ENCODE measurements around the gene ACSM6.
"Not testable (repeated sequence)": the region's sequence is repeated elsewhere in the genome, so short reads cannot be mapped to it uniquely, and the experiment has no call there.

ACSM6 gene

GRCh38 chr10:95220539-95220938 lies 26.5 kb downstream of the ACSM6 start:
- DNase-seq: no peak

GRCh38 chr10:95221124-95221523 lies 27.1 kb downstream of the ACSM6 start:
- DNase-seq: no peak

GRCh38 chr10:95225136-95225535 lies 31.1 kb downstream of the ACSM6 start:
- no peak for DNase-seq

GRCh38 chr10:95228934-95229723 lies 35.1 kb downstream of the ACSM6 start:
- DNase-seq: not testable (repeated sequence)

- no peak for DNase-seq
Observed at GRCh38 chr10:95229724-95230627, 35.9 kb downstream of the ACSM6 start.

GRCh38 chr10:95230677-95231586 lies 36.9 kb downstream of the ACSM6 start:
- DNase-seq: peak; percentile 42 to 63

GRCh38 chr10:95233377-95234034 lies 39.5 kb downstream of the ACSM6 start:
- DNase-seq: no peak

GRCh38 chr10:95234951-95235350 lies 40.9 kb downstream of the ACSM6 start:
- no peak for DNase-seq

GRCh38 chr10:95235676-95236067 lies 41.6 kb downstream of the ACSM6 start:
- DNase-seq: no peak

GRCh38 chr10:95236068-95236903 lies 42.2 kb downstream of the ACSM6 start:
- DNase-seq: no peak

GRCh38 chr10:95237376-95238170 lies 43.5 kb downstream of the ACSM6 start:
- DNase-seq: no peak

- DNase-seq: not testable (repeated sequence)
Observed at GRCh38 chr10:95240096-95240495, 46.1 kb downstream of the ACSM6 start.

GRCh38 chr10:95240811-95241210 lies 46.8 kb downstream of the ACSM6 start:
- no peak for DNase-seq

- DNase-seq: no peak
Observed at GRCh38 chr10:95241533-95241932, 47.5 kb downstream of the ACSM6 start.

GRCh38 chr10:95242581-95243317 lies 48.7 kb downstream of the ACSM6 start:
- no peak for DNase-seq

- no peak for DNase-seq
Observed at GRCh38 chr10:95243318-95243617, 49.2 kb downstream of the ACSM6 start.

GRCh38 chr10:95244152-95244551 lies 50.1 kb downstream of the ACSM6 start:
- no peak for DNase-seq

- no peak for DNase-seq
Observed at GRCh38 chr10:95245425-95246055, 51.5 kb downstream of the ACSM6 start.

- DNase-seq: peak; percentile 49 to 56
Observed at GRCh38 chr10:95246582-95247051, 52.6 kb downstream of the ACSM6 start.
